B cell (primary cell): ENCODE measurements around the gene ETS1.
A peak's percentile ranks its signal among the peaks of the same experiment; 100 is the strongest.

Source experiments
- EZH2 ChIP-seq: IDR thresholded peaks from 2 replicates; pipeline ENCODE4 v1.6.1; 2012; ENCODE audit warnings: borderline replicate concordance, low read depth, mild to moderate bottlenecking, moderate library complexity, low read length; ENCODE audit not compliant: insufficient read depth, poor library complexity, severe bottlenecking
- TF ChIP-seq, protein P1 (sequence below): fragments of 200-600 bp; IDR thresholded peaks from one replicate; pipeline ENCODE4 v1.8.0; 2022; ENCODE audit warnings: antibody characterized with exemption, mild to moderate bottlenecking

DNA sequence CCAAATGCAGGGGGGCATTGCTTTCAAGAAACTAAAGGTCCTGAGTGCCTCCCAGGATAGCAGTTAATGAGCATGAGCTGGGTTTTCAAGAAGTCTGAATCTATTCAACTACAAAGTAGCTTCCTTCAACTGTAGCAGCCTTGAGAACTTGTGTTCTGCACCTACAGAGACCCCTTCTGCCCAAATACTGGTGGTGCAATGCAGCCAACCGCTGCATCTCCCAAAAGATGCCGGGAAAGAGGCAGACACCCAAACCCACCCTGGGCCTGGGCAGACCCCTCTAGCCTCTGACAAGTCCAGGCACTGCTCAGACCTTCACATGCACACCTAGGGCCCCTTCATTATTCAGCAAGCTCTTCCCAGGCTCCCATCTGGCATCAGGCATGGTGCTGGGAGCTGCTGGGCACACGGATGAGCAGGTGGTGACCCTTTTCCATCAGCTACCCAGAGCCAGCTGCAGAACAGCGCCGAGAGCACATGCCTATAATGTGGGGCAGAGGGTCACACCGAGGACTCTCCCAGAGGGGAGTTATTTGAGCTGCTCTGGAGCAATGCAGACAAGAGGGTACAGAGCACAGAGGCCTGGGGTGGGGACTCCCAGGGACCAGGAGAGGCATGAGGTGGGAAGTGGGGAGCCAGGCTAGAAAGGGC lies 44.9 kb upstream of the ETS1 start:
- TF ChIP-seq, protein P1, sequence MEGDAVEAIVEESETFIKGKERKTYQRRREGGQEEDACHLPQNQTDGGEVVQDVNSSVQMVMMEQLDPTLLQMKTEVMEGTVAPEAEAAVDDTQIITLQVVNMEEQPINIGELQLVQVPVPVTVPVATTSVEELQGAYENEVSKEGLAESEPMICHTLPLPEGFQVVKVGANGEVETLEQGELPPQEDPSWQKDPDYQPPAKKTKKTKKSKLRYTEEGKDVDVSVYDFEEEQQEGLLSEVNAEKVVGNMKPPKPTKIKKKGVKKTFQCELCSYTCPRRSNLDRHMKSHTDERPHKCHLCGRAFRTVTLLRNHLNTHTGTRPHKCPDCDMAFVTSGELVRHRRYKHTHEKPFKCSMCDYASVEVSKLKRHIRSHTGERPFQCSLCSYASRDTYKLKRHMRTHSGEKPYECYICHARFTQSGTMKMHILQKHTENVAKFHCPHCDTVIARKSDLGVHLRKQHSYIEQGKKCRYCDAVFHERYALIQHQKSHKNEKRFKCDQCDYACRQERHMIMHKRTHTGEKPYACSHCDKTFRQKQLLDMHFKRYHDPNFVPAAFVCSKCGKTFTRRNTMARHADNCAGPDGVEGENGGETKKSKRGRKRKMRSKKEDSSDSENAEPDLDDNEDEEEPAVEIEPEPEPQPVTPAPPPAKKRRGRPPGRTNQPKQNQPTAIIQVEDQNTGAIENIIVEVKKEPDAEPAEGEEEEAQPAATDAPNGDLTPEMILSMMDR: peak; percentile 74
- TF ChIP-seq EZH2: no peak
